ENCODE results near the gene MEGF11. TPM values are rescaled to one million over a fixed set of nuclear protein-coding genes. Genes with fewer than 3 reads are reported as not detected.
A peak's percentile ranks its signal among the peaks of the same experiment; 100 is the strongest.

The MEGF11 gene
- total and polyA plus RNA-seq, 7 donors, result 0.04 to 0.05 TPM; not detected in 5

DNA sequence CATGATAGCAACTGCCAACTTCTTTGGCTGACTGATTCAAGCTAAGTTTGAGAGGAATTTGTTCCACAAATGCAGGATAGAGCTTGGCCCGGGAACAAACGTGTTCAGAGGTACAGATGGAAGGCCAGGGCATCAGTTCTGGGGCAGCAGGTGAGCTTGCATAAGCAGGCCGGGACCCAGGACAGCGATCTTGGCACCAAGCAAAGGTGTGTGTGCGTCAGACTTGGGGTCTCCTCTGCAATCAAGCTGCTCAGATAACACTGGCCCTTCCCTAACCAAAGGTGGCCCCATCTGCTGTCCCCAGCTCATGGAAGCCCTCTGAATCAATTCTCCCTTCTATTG lies 155.6 kb downstream of the MEGF11 start:
- TF ChIP-seq, protein P1, sequence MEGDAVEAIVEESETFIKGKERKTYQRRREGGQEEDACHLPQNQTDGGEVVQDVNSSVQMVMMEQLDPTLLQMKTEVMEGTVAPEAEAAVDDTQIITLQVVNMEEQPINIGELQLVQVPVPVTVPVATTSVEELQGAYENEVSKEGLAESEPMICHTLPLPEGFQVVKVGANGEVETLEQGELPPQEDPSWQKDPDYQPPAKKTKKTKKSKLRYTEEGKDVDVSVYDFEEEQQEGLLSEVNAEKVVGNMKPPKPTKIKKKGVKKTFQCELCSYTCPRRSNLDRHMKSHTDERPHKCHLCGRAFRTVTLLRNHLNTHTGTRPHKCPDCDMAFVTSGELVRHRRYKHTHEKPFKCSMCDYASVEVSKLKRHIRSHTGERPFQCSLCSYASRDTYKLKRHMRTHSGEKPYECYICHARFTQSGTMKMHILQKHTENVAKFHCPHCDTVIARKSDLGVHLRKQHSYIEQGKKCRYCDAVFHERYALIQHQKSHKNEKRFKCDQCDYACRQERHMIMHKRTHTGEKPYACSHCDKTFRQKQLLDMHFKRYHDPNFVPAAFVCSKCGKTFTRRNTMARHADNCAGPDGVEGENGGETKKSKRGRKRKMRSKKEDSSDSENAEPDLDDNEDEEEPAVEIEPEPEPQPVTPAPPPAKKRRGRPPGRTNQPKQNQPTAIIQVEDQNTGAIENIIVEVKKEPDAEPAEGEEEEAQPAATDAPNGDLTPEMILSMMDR (IDR thresholded peaks at IDR 0.05), result no peak
- H3K27ac ChIP-seq, result no peak overlapping the region
- peaks cover 0 to 2% (median 0%) of the 10 kb centered on the region in 3 donors for H3K27me3 ChIP-seq (ENCODE audit: insufficient read depth in 3 of 3, low read length in 2 of 3)
- H3K36me3 ChIP-seq (ENCODE audit: insufficient read depth in 1 of 2, low read depth in 1 of 2), result no peaks in the 10 kb centered on the region
- 38 to 52% (median 38%) methylated on average over 5 of the region's 5 CpGs for WGBS, 3 donors
- H3K4me3 ChIP-seq, result no peak overlapping the region
- DNase-seq, result no peak
- no peaks in the 10 kb centered on the region for H3K9me3 ChIP-seq
- no peaks in the 10 kb centered on the region for H3K4me1 ChIP-seq
- intact Hi-C loops (cut with DNase I), result no loop called here
- peak in 1 of 4 donors; percentile 19 for ATAC-seq

DNA sequence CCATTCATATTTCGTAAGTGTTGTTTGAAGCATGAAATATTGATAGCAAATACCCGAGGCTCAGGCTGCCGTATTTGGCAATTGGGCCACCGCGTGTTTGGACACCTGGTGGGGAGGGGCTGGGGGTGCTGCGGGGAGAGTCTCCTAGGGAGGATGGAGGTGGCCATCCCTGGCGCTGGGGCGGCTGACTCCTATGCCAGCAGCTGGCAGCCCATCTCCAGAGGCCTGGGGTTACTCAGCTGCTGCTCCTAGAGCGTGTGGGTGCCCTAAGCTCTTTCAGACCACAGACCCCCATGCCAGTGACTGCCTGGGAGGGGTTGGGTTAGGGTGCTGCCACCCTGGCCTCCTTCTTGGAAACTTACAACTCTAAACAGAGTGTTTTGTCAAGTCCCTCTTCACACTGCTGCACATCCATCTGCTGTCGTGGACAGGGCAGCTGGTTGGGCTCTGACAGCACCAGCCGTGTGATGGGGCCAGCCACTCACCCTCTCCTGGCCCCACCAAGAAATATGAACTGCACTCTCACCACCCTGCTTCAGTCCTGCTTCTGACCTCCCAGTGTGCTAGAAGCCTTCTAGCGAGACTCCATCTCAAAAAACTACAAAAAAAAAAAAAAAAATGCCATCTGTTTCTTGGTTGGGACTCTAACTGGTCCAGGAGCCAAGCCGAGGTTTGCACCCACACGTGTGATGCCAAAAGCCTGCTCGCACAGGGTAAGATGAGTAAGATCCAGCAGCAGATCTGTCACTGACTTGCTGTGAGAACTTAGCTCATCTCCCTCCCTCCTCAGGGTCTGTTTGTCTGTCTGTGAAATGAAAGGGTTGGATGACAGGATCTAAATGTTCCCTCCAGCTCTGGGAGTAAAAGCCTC lies 156.2 kb downstream of the MEGF11 start:
- Histone ChIP-seq H3K4me1 (no peaks in the 10 kb centered on the region), H3K4me3 (no peak overlapping the region), H3K36me3 (ENCODE audit: insufficient read depth in 1 of 2, low read depth in 1 of 2) (no peaks in the 10 kb centered on the region), H3K27ac (no peak overlapping the region), H3K9me3 (no peaks in the 10 kb centered on the region), H3K27me3 (ENCODE audit: insufficient read depth in 3 of 3, low read length in 2 of 3) (peaks cover 0 to 2% (median 0%) of the 10 kb centered on the region in 3 donors)
- WGBS, 3 donors, result 38 to 48% (median 41%) methylated on average over 15 of the region's 15 CpGs
- TF ChIP-seq, protein P1 (IDR thresholded peaks at IDR 0.05), result no peak
- intact Hi-C loops (cut with DNase I), result no loop called here
- peak; percentile 34 to 62 (median 56) for ATAC-seq
- no peak for DNase-seq

DNA sequence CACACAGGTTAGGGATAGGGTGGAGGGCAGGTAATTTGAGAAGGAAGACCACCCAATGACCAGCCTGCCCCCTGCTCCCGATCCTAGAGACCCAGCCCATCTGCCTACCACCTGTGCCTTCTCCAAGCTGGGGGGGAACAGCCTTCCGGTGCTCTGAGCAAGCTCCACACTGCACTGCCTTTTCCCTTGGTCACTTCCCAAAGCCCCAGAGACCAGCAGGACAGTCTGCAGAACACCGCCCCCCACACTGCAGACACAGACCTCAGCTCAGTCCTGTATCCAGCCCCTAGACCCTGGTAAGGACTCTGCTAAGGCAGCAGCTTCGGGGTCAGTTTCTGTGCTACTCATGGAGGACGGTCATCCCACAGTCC lies 156.9 kb downstream of the MEGF11 start:
- Histone ChIP-seq H3K9me3 (no peaks in the 10 kb centered on the region), H3K4me1 (no peaks in the 10 kb centered on the region), H3K4me3 (no peak overlapping the region), H3K36me3 (ENCODE audit: insufficient read depth in 1 of 2, low read depth in 1 of 2) (no peaks in the 10 kb centered on the region), H3K27me3 (ENCODE audit: insufficient read depth in 3 of 3, low read length in 2 of 3) (peaks cover 0 to 2% (median 0%) of the 10 kb centered on the region in 3 donors), H3K27ac (no peak overlapping the region)
- DNase-seq, result no peak
- intact Hi-C loops (cut with DNase I), result no loop called here
- WGBS, 3 donors, result 68 to 77% (median 69%) methylated on average over 5 of the region's 5 CpGs
- TF ChIP-seq, protein P1 (IDR thresholded peaks at IDR 0.05), result no peak
- no peak for ATAC-seq

DNA sequence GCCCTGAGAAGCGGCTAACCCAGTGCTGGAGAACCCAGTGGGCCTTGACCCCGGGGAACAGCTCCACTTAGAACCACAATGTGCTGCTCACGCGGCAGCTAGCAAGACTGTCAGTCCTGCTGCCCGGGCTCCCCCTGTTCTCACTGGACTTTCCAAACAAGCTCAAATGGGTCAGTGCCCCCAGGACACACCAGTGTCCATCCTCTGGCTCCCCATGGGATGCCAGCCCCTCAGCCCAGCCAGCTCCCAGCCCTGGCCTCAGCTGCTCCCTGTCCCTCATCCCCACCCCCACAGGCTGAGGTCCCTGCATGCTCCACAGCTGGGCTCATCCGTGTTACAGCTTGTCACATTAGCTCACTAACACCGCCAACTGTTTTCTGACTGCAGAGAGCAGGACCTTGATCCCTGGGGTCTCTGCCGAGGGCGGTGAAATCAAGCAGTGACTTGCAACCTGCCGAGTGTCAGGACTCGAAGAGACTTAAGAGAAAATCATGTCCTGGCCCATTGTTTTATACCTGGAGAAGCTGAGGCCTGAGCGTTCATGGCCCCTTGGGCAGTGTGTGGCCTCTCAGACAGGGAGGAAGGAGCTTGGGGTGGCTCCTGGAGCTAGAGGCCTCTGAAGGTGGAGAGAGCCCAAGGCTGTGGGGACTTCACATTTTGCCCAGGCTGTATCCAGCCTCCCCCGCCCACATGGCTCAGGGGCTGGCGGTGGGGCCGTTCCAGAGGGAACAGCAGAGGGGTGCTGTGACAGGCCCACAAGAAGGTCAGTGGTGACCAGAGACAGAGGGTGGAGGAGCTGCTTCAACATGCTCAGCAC lies 157.5 kb downstream of the MEGF11 start:
- ATAC-seq, result peak in 2 of 4 donors; percentile 34 to 69
- intact Hi-C loops (cut with DNase I), result no loop called here
- H3K27ac ChIP-seq, result no peak overlapping the region

More for the DNA sequence above, 157.5 kb downstream of the MEGF11 start:
- Histone ChIP-seq H3K4me1 (no peaks in the 10 kb centered on the region), H3K36me3 (ENCODE audit: insufficient read depth in 1 of 2, low read depth in 1 of 2) (no peaks in the 10 kb centered on the region), H3K9me3 (no peaks in the 10 kb centered on the region), H3K4me3 (no peak overlapping the region), H3K27me3 (ENCODE audit: insufficient read depth in 3 of 3, low read length in 2 of 3) (peaks cover 0 to 2% (median 0%) of the 10 kb centered on the region in 3 donors)
- TF ChIP-seq, protein P1 (IDR thresholded peaks at IDR 0.05), result no peak
- WGBS, 3 donors, result 53 to 61% (median 56%) methylated on average over 15 of the region's 15 CpGs
- no peak for DNase-seq
